NB4 (cell line): ENCODE results near the gene ADAMTSL5.

Experiments used
- POLR2A ChIP-seq: IDR thresholded peaks from 2 replicates; pipeline ENCODE4 v1.6.1; 2011; ENCODE audit warnings: mild to moderate bottlenecking; ENCODE audit not compliant: insufficient read length; ENCODE audit errors: extremely low read depth
- TF ChIP-seq, protein P1 (sequence below): IDR thresholded peaks from one replicate; pipeline ENCODE4 v1.5.1; 2012; ENCODE audit warnings: low read depth, low read length

DNA sequence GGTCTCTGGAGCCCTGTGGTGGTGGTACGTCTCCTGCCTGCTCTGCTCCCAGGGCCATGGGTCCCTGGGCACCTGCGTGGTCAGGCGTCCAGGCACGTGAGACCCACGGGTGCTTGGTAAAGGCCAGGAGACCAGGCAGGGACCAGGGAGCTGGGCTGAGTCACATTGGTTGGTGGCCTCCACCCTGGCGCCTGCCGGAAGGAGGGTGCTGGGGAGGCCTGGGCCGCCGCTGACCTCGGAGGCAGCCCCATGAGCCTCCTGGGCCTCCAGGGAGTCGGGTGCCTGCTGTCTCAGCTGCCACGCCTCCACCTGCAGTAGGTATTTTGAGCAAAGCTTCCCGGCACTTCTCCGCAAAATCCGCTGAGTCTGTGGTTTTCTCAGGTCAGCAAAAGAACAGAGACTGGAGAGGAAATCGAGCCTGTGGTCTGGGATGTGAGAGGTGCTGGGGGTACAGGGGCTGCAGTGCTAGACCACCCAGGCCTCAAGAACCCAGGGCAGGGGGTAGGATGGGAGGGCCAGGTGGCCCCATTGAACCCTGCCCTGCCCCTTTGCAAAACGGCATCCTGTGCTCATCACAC is 7.5 kb upstream of the ADAMTSL5 start:
- TF ChIP-seq, protein P1, sequence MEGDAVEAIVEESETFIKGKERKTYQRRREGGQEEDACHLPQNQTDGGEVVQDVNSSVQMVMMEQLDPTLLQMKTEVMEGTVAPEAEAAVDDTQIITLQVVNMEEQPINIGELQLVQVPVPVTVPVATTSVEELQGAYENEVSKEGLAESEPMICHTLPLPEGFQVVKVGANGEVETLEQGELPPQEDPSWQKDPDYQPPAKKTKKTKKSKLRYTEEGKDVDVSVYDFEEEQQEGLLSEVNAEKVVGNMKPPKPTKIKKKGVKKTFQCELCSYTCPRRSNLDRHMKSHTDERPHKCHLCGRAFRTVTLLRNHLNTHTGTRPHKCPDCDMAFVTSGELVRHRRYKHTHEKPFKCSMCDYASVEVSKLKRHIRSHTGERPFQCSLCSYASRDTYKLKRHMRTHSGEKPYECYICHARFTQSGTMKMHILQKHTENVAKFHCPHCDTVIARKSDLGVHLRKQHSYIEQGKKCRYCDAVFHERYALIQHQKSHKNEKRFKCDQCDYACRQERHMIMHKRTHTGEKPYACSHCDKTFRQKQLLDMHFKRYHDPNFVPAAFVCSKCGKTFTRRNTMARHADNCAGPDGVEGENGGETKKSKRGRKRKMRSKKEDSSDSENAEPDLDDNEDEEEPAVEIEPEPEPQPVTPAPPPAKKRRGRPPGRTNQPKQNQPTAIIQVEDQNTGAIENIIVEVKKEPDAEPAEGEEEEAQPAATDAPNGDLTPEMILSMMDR, result no peak
- TF ChIP-seq POLR2A, result no peak
